Gastroesophageal sphincter (tissue), 4 donors: Measurements from ENCODE around the gene VPS51. TPM values are rescaled to one million over a fixed set of nuclear protein-coding genes. Genes with fewer than 3 reads are reported as not detected.

ENCODE experiments used
- ATAC-seq: fragments of 150-250 bp; one replicate; pipeline ENCODE4 v1.9.1; 2016; ENCODE audit warnings: mild to moderate bottlenecking, moderate library complexity
- H3K27ac ChIP-seq, 4 donors: fragments of 200-600 bp; sonication (generic) in 3 of 4; 1 replicate in 3 of 4; 2 replicates in 1 of 4; pipeline ENCODE4 v1.5.1; 2016 to 2019
- H3K27me3 ChIP-seq: fragments of 200-600 bp; sonication (generic); one replicate; pipeline ENCODE4 v1.5.1; 2019
- H3K36me3 ChIP-seq, 2 donors: fragments of 200-600 bp; sonication (generic); one replicate each; pipeline ENCODE4 v1.5.1; 2019; ENCODE audit warnings: control low read depth in 1 of 2
- H3K4me1 ChIP-seq, 3 donors: fragments of 200-600 bp; sonication (generic); 1 replicate in 2 of 3; 2 replicates in 1 of 3; pipeline ENCODE4 v1.5.1; 2016 to 2019; ENCODE audit warnings: control low read depth in 2 of 3
- H3K4me3 ChIP-seq, 2 donors: fragments of 200-600 bp; sonication (generic); one replicate each; pipeline ENCODE4 v1.5.1; 2019; ENCODE audit warnings: mild to moderate bottlenecking in 1 of 2, moderate library complexity in 1 of 2
- H3K9me3 ChIP-seq, 3 donors: fragments of 200-600 bp; sonication (generic); one replicate each; pipeline ENCODE4 v1.5.1; 2017 to 2019; ENCODE audit warnings: control low read depth in 2 of 3
- CTCF ChIP-seq, 4 experiments: fragments of 200-600 bp in 2 of 4; fragments of 450-650 bp in 2 of 4; sonication (generic) in 1 of 4; IDR thresholded peaks; one replicate each; pipeline ENCODE4 v1.5.1; 2017 to 2019; ENCODE audit warnings: antibody characterized with exemption in 4 of 4, mild to moderate bottlenecking in 2 of 4, moderate library complexity in 2 of 4
- EP300 ChIP-seq: sonication (generic); formaldehyde crosslinking; IDR thresholded peaks from one replicate; pipeline ENCODE4 v1.6.1; 2017; ENCODE audit warnings: antibody characterized with exemption, mild to moderate bottlenecking
- POLR2A ChIP-seq, 2 donors: fragments of 450-650 bp; IDR thresholded peaks; one replicate each; pipeline ENCODE4 v1.6.1; 2017; ENCODE audit warnings: antibody characterized with exemption in 2 of 2, mild to moderate bottlenecking in 2 of 2, moderate library complexity in 1 of 2
- POLR2AphosphoS5 ChIP-seq: sonication (generic); formaldehyde crosslinking; IDR thresholded peaks from one replicate; pipeline ENCODE4 v1.6.1; 2017; ENCODE audit warnings: antibody characterized with exemption
- WGBS, 2 donors: methylation state at CpG; one replicate each; pipeline ENCODE4 v1.1.5; 2018; ENCODE audit warnings: low coverage in 1 of 2; 5-methylcytosine and 5-hydroxymethylcytosine counted together
- total RNA-seq, 4 donors: library from RNA; depleted of rRNA; stranded (reverse); fragments of >200 nt; gene quantifications; one replicate each; pipeline ENCODE4 v1.1.0, GENCODE V29; 2016

The VPS51 gene
- total RNA-seq, 4 donors from 2014 or later = 374 to 526 (median 407) TPM

GRCh38 chr11:65055538-65055937 is 40.5 kb upstream of the VPS51 start:
- H3K27me3 ChIP-seq = peaks cover 15% of the 10 kb centered on the region

GRCh38 chr11:65056999-65057398 is 39.0 kb upstream of the VPS51 start:
- Histone ChIP-seq H3K4me3 (no peak overlapping the region), H3K9me3 (no peaks in the 10 kb centered on the region), H3K27me3 (peaks cover 15% of the 10 kb centered on the region), H3K36me3 (no peaks in the 10 kb centered on the region), H3K4me1 (no peaks in the 10 kb centered on the region), H3K27ac (no peak overlapping the region)
- ATAC-seq = no peak
- 75 to 83% methylated on average over 2 to 4 of the region's 6 CpGs for WGBS, 2 donors
- TF ChIP-seq EP300 = no peak
- TF ChIP-seq POLR2A (IDR thresholded peaks at IDR 0.05) = no peak
- no peak for TF ChIP-seq POLR2AphosphoS5
- TF ChIP-seq CTCF (IDR thresholded peaks at IDR 0.05) = no peak

More at GRCh38 chr11:65055538-65055937, 40.5 kb upstream of the VPS51 start:
- TF ChIP-seq CTCF (IDR thresholded peaks at IDR 0.05) = no peak
- TF ChIP-seq POLR2AphosphoS5 = no peak
- TF ChIP-seq POLR2A (IDR thresholded peaks at IDR 0.05) = no peak
- TF ChIP-seq EP300 = no peak
- Histone ChIP-seq H3K4me1 (no peaks in the 10 kb centered on the region), H3K9me3 (no peaks in the 10 kb centered on the region), H3K4me3 (no peak overlapping the region), H3K27ac (no peak overlapping the region), H3K36me3 (no peaks in the 10 kb centered on the region)
- 56 to 75% methylated on average over 1 of the region's 1 CpG for WGBS, 2 donors
- ATAC-seq = no peak

- 80 to 86% methylated on average over 2 to 4 of the region's 7 CpGs for WGBS, 2 donors
- peaks cover 13% of the 10 kb centered on the region for H3K27me3 ChIP-seq
- no peak overlapping the region for H3K27ac ChIP-seq
- H3K36me3 ChIP-seq = no peaks in the 10 kb centered on the region
- TF ChIP-seq CTCF (IDR thresholded peaks at IDR 0.05) (no peak), EP300 (no peak), POLR2A (IDR thresholded peaks at IDR 0.05) (no peak), POLR2AphosphoS5 (no peak)
- ATAC-seq = no peak
- H3K4me3 ChIP-seq = no peak overlapping the region
- H3K4me1 ChIP-seq = no peaks in the 10 kb centered on the region
- no peaks in the 10 kb centered on the region for H3K9me3 ChIP-seq
Observed at GRCh38 chr11:65057526-65057925, 38.5 kb upstream of the VPS51 start.

- Histone ChIP-seq H3K9me3 (no peaks in the 10 kb centered on the region), H3K27ac (no peak overlapping the region), H3K4me3 (no peak overlapping the region), H3K4me1 (no peaks in the 10 kb centered on the region), H3K36me3 (no peaks in the 10 kb centered on the region), H3K27me3 (peaks cover 8% of the 10 kb centered on the region)
- TF ChIP-seq EP300 (no peak), POLR2AphosphoS5 (no peak), CTCF (IDR thresholded peaks at IDR 0.05) (no peak), POLR2A (IDR thresholded peaks at IDR 0.05) (no peak)
- ATAC-seq = no peak
- no CpG with 5 or more reads among the region's 13 CpGs for WGBS, 2 donors
Observed at GRCh38 chr11:65058012-65058411, 38.0 kb upstream of the VPS51 start.

GRCh38 chr11:65058419-65059054 is 37.5 kb upstream of the VPS51 start, which contains the start of gene NAALADL1:
TSS of gene NAALADL1 (minus strand) at chr11:65058553. CDS start at chr11:65058521, 32 bp downstream.
- no peak for TF ChIP-seq CTCF (IDR thresholded peaks at IDR 0.05)
- TF ChIP-seq POLR2A (IDR thresholded peaks at IDR 0.05) = no peak
- no peak for TF ChIP-seq EP300
- TF ChIP-seq POLR2AphosphoS5 = no peak
- no peaks in the 10 kb centered on the region for H3K4me1 ChIP-seq
- 98% methylated on average over 4 of the region's 8 CpGs; no CpG with 5 or more reads in 1 of the 2 donors for WGBS, 2 donors
- no peaks in the 10 kb centered on the region for H3K36me3 ChIP-seq
- no peaks in the 10 kb centered on the region for H3K9me3 ChIP-seq
- H3K27ac ChIP-seq = no peak within 1 kb of the TSS
- no peak for ATAC-seq
- no peak within 1 kb of the TSS for H3K4me3 ChIP-seq
- H3K27me3 ChIP-seq = peaks cover 3% of the 10 kb centered on the region
